WTC11 (cell line): ENCODE results near the gene SH3PXD2A. TPM values are rescaled to one million over a fixed set of nuclear protein-coding genes. Genes with fewer than 3 reads are reported as not detected.

Experiments
- ATAC-seq: fragments of 200-7000 bp; cut with Tn5 transposase; 2 replicates; pipeline ENCODE4 v1.10.0; 2021; ENCODE audit warnings: mild to moderate bottlenecking, moderate library complexity
- CTCF ChIA-PET: fragments of 300-600 bp; sonication (Branson Sonifier 250); formaldehyde crosslinking; loops from one replicate; lab custom pipeline; 2021; ENCODE audit warnings: antibody characterized with exemption; lab: Charles Lee
- POLR2A ChIA-PET: fragments of 350-600 bp; sonication (Branson Sonifier 250); formaldehyde crosslinking; loops from one replicate; lab custom pipeline; 2021; ENCODE audit warnings: antibody characterized with exemption; lab: Charles Lee
- DNase-seq: peaks from one replicate; pipeline ENCODE4 v3.0.0; 2021; ENCODE audit warnings: low spot score
- H3K27ac Mint-ChIP-seq: 2 replicates; pipeline ENCODE4 v1.8.0; 2021; ENCODE audit warnings: mixed read lengths
- H3K27me3 Mint-ChIP-seq: 2 replicates; pipeline ENCODE4 v1.8.0; 2021; ENCODE audit warnings: low read depth, mild to moderate bottlenecking, moderate library complexity, mixed read lengths
- H3K36me3 Mint-ChIP-seq: 2 replicates; pipeline ENCODE4 v1.8.0; 2021; ENCODE audit warnings: mixed read lengths
- H3K4me1 Mint-ChIP-seq: 2 replicates; pipeline ENCODE4 v1.8.0; 2022; ENCODE audit warnings: mixed read lengths
- H3K4me3 Mint-ChIP-seq: 2 replicates; pipeline ENCODE4 v1.8.0; 2021; ENCODE audit warnings: mild to moderate bottlenecking, moderate library complexity, mixed read lengths
- H3K9me3 Mint-ChIP-seq: 2 replicates; pipeline ENCODE4 v1.8.0; 2021; ENCODE audit warnings: mixed read lengths
- AFF4 ChIP-seq: sonication (generic); formaldehyde crosslinking; IDR thresholded peaks from 2 replicates; pipeline ENCODE4 v1.8.1; 2023; ENCODE audit warnings: mild to moderate bottlenecking, missing genetic modification reagents, borderline replicate concordance
- ATF2 ChIP-seq: sonication (generic); formaldehyde crosslinking; IDR thresholded peaks from 2 replicates; pipeline ENCODE4 v1.8.1; 2022; ENCODE audit warnings: low read depth, missing genetic modification reagents, borderline replicate concordance
- CBFB ChIP-seq: sonication (generic); formaldehyde crosslinking; IDR thresholded peaks from 2 replicates; pipeline ENCODE4 v1.8.1; 2022; ENCODE audit warnings: mild to moderate bottlenecking, low read depth, missing genetic modification reagents
- CDX4 ChIP-seq: fragments of 250-450 bp; sonication (Bioruptor Pico); IDR thresholded peaks from 2 replicates; pipeline ENCODE4 v1.9.0; 2021; ENCODE audit warnings: moderate library complexity, mild to moderate bottlenecking, inconsistent platforms, borderline replicate concordance
- CREB1 ChIP-seq: sonication (generic); formaldehyde crosslinking; IDR thresholded peaks from 2 replicates; pipeline ENCODE4 v1.8.0; 2023; ENCODE audit warnings: mild to moderate bottlenecking, missing genetic modification reagents
- E2F5 ChIP-seq: sonication (generic); formaldehyde crosslinking; IDR thresholded peaks from 2 replicates; pipeline ENCODE4 v1.8.1; 2022; ENCODE audit warnings: mild to moderate bottlenecking, moderate library complexity, missing genetic modification reagents
- ETV6 ChIP-seq: sonication (generic); formaldehyde crosslinking; IDR thresholded peaks from 2 replicates; pipeline ENCODE4 v1.8.1; 2022; ENCODE audit warnings: mild to moderate bottlenecking, missing genetic modification reagents
- FOXJ3 ChIP-seq: sonication (generic); formaldehyde crosslinking; IDR thresholded peaks from 2 replicates; pipeline ENCODE4 v1.9.0; 2021; ENCODE audit warnings: missing genetic modification reagents, mild to moderate bottlenecking, borderline replicate concordance
- IRF1 ChIP-seq: sonication (generic); formaldehyde crosslinking; IDR thresholded peaks from 2 replicates; pipeline ENCODE4 v1.8.0; 2023; ENCODE audit warnings: missing genetic modification reagents
- MAX ChIP-seq: sonication (generic); formaldehyde crosslinking; IDR thresholded peaks from 2 replicates; pipeline ENCODE4 v1.8.0; 2022; ENCODE audit warnings: mild to moderate bottlenecking, missing genetic modification reagents
- NFATC4 ChIP-seq: fragments of 250-450 bp; sonication (Bioruptor Pico); IDR thresholded peaks from 2 replicates; pipeline ENCODE4 v1.9.0; 2021; ENCODE audit warnings: mild to moderate bottlenecking
- PRDM15 ChIP-seq: sonication (generic); formaldehyde crosslinking; IDR thresholded peaks from 2 replicates; pipeline ENCODE4 v1.8.0; 2022; ENCODE audit warnings: missing genetic modification reagents
- RORB ChIP-seq: fragments of 250-450 bp; sonication (Bioruptor Pico); IDR thresholded peaks from 2 replicates; pipeline ENCODE4 v1.9.0; 2021; ENCODE audit warnings: mild to moderate bottlenecking
- USF2 ChIP-seq: sonication (generic); formaldehyde crosslinking; IDR thresholded peaks from 2 replicates; pipeline ENCODE4 v1.8.1; 2023; ENCODE audit warnings: mild to moderate bottlenecking, missing genetic modification reagents, moderate library complexity
- ZNF232 ChIP-seq: sonication (generic); formaldehyde crosslinking; IDR thresholded peaks from 2 replicates; pipeline ENCODE4 v1.8.0; 2022; ENCODE audit warnings: mild to moderate bottlenecking, missing genetic modification reagents
- ZNF263 ChIP-seq: sonication (generic); formaldehyde crosslinking; IDR thresholded peaks from 2 replicates; pipeline ENCODE4 v1.8.1; 2022; ENCODE audit warnings: low read depth, mild to moderate bottlenecking, moderate library complexity, missing genetic modification reagents
- ZNF396 ChIP-seq: fragments of 250-450 bp; sonication (Bioruptor Pico); IDR thresholded peaks from 2 replicates; pipeline ENCODE4 v1.8.0; 2021; ENCODE audit warnings: mild to moderate bottlenecking, moderate library complexity, borderline replicate concordance
- ZNF423 ChIP-seq: fragments of 250-450 bp; sonication (Bioruptor Pico); IDR thresholded peaks from 2 replicates; pipeline ENCODE4 v2.1.2; 2022; ENCODE audit warnings: mild to moderate bottlenecking, moderate library complexity
- ZNF532 ChIP-seq: fragments of 250-450 bp; sonication (Bioruptor Pico); IDR thresholded peaks from 2 replicates; pipeline ENCODE4 v1.9.0; 2021; ENCODE audit warnings: mild to moderate bottlenecking, borderline replicate concordance
- ZNF671 ChIP-seq: fragments of 250-450 bp; sonication (Bioruptor Pico); IDR thresholded peaks from 2 replicates; pipeline ENCODE4 v1.8.0; 2021; ENCODE audit warnings: mild to moderate bottlenecking
- total RNA-seq: library from RNA; stranded (reverse); gene quantifications from 3 replicates; pipeline ENCODE4 v1.2.3, GENCODE V29; 2021

SH3PXD2A gene
- total RNA-seq, 1 experiment from 2014 or later, result 15.7 TPM

GRCh38 chr10:103691723-103692435 lies 163.5 kb downstream of the SH3PXD2A start:
- peak; percentile 51 for DNase-seq
- H3K36me3 Mint-ChIP-seq, result no peaks in the 10 kb centered on the region
- H3K4me1 Mint-ChIP-seq, result peaks cover 20% of the 10 kb centered on the region
- no peak for TF ChIP-seq ETV6
- no peak for TF ChIP-seq ZNF263 (CRISPR knock-in tag)
- TF ChIP-seq MAX (CRISPR knock-in tag), result no peak; the same call in 1 of the 2 replicates
- TF ChIP-seq CDX4 (CRISPR knock-in tag), result no peak
- no peak for TF ChIP-seq ZNF396 (CRISPR knock-in tag)
- TF ChIP-seq USF2, result no peak; the same call in 1 of the 2 replicates
- no peak for TF ChIP-seq ZNF232 (CRISPR knock-in tag)
- no peak for TF ChIP-seq ZNF423 (CRISPR knock-in tag)
- TF ChIP-seq CBFB, result no peak
- no peak for TF ChIP-seq PRDM15 (CRISPR knock-in tag)
- no peak for TF ChIP-seq ATF2
- no peak for TF ChIP-seq FOXJ3 (CRISPR knock-in tag)
- no peak for TF ChIP-seq CREB1
- no peak for TF ChIP-seq ZNF532
- no peak for TF ChIP-seq E2F5 (CRISPR knock-in tag)
- no peak for TF ChIP-seq IRF1 (CRISPR knock-in tag)
- TF ChIP-seq RORB (CRISPR knock-in tag), result no peak
- TF ChIP-seq ZNF671, result no peak
- no peak for TF ChIP-seq AFF4 (CRISPR knock-in tag)
- no peak for TF ChIP-seq NFATC4 (CRISPR knock-in tag)
- TF ChIP-seq, all 79 proteins: peak for 0
- ChIA-PET POLR2A (no interaction called here), CTCF (interaction anchor here (0.6 to 1.6 kb wide), 4 partner anchors 12 to 99 kb away, joined by 3 to 8 read pairs (median 4); no protein-coding TSS in a partner anchor)
- peaks cover 41% of the 10 kb centered on the region for H3K27me3 Mint-ChIP-seq
- H3K4me3 Mint-ChIP-seq, result peak overlapping the region; percentile 61
- no peaks in the 10 kb centered on the region for H3K9me3 Mint-ChIP-seq
- ATAC-seq, result peak; percentile 32
- no peak overlapping the region for H3K27ac Mint-ChIP-seq
